Measurements from ENCODE around the gene TMEM63B. TPM values are rescaled to one million over a fixed set of nuclear protein-coding genes. Genes with fewer than 3 reads are reported as not detected.
A peak's percentile ranks its signal among the peaks of the same experiment; 100 is the strongest.
"Not testable (repeated sequence)": the region's sequence is repeated elsewhere in the genome, so short reads cannot be mapped to it uniquely, and the experiment has no call there.

Gene TMEM63B
- total RNA-seq, 2 experiments from 2014 or later = 10.9 to 15.2 TPM

GRCh38 chr6:44185953-44186634, 58.7 kb downstream of the TMEM63B start:
- H3K27ac Mint-ChIP-seq = peak overlapping the region; percentile 16
- ATAC-seq = peak; percentile 45
- CTCF ChIA-PET = interaction anchor here (0.6 to 1.3 kb wide), 5 partner anchors 10 to 55 kb away, joined by 3 to 11 read pairs (median 6); no protein-coding TSS in a partner anchor

GRCh38 chr6:44186635-44187025, 59.3 kb downstream of the TMEM63B start:
- Mint-ChIP-seq H3K4me1 (peaks cover 23% of the 10 kb centered on the region), H3K36me3 (ENCODE audit: low read depth) (no peaks in the 10 kb centered on the region), H3K27me3 (no peaks in the 10 kb centered on the region), H3K9me3 (ENCODE audit: low read depth) (no peaks in the 10 kb centered on the region), H3K27ac (no peak overlapping the region), H3K4me3 (no peak overlapping the region)
- ChIA-PET CTCF (interaction anchor here (1.2 to 1.3 kb wide), 2 partner anchors 14 to 35 kb away, joined by 7 to 11 read pairs; no protein-coding TSS in a partner anchor), POLR2A (no interaction called here)
- intact Hi-C loops (cut with DNase I, micrococcal nuclease) = no loop called here
- DNase-seq (no peak), ATAC-seq (no peak)

More at GRCh38 chr6:44185953-44186634, 58.7 kb downstream of the TMEM63B start:
- Mint-ChIP-seq H3K4me3 (no peak overlapping the region), H3K36me3 (ENCODE audit: low read depth) (no peaks in the 10 kb centered on the region), H3K27me3 (no peaks in the 10 kb centered on the region), H3K9me3 (ENCODE audit: low read depth) (no peaks in the 10 kb centered on the region), H3K4me1 (peaks cover 21% of the 10 kb centered on the region)
- intact Hi-C loops (cut with DNase I, micrococcal nuclease) = no loop called here
- DNase-seq = peak; percentile 17
- POLR2A ChIA-PET = interaction anchor here (0.6 kb wide), 1 partner anchor 51 kb away, joined by 3 read pairs; no protein-coding TSS in a partner anchor

- Mint-ChIP-seq H3K4me3 (no peak overlapping the region), H3K27me3 (peaks cover 5% of the 10 kb centered on the region), H3K36me3 (ENCODE audit: low read depth) (no peaks in the 10 kb centered on the region), H3K4me1 (peaks cover 31% of the 10 kb centered on the region), H3K27ac (no peak overlapping the region), H3K9me3 (ENCODE audit: low read depth) (no peaks in the 10 kb centered on the region)
- intact Hi-C loops (cut with DNase I, micrococcal nuclease) = no loop called here
- ChIA-PET CTCF (interaction anchor here (1.7 kb wide), 1 partner anchor 17 kb away, joined by 7 read pairs; no protein-coding TSS in a partner anchor), POLR2A (no interaction called here)
- ATAC-seq (no peak), DNase-seq (no peak)
These were observed 61.5 kb downstream of the TMEM63B start for GRCh38 chr6:44188819-44189218.

DNA sequence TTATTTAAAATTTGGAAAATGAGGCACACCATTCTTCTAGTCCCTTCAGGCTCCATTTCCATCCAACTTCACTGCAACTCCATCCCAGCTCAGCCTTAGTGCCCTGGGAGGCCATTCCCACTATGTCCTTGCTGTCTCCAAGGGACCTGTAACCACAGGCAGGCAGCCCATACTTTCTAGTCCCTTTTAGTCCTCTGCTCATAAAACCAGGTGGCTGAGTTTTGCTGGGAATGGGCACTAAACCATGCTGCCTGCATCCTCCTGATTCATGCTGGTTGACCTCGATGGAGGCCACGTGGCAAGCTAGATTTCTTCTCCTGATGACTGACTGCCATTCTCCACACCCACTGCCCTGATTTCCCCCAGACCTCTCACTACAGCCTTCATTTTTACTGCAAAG, 61.9 kb downstream of the TMEM63B start:
- CTCF ChIA-PET = interaction anchor here (0.6 to 1.8 kb wide), 3 partner anchors 17 to 577 kb away, joined by 3 to 9 read pairs (median 7); no protein-coding TSS in a partner anchor
- H3K36me3 Mint-ChIP-seq (ENCODE audit: low read depth) = no peaks in the 10 kb centered on the region
- H3K4me1 Mint-ChIP-seq = peaks cover 31% of the 10 kb centered on the region

GRCh38 chr6:44190715-44191114, 63.4 kb downstream of the TMEM63B start:
- H3K27ac Mint-ChIP-seq = no peak overlapping the region
- intact Hi-C loops (cut with DNase I, micrococcal nuclease) = loop anchor here in 1 of 2 experiments (1.0 kb wide), 1 partner anchor 18 kb away; no protein-coding TSS in a partner anchor
- ATAC-seq (peak; percentile 87), DNase-seq (peak; percentile 27)
- ChIA-PET CTCF (interaction anchor here (1.8 kb wide), 1 partner anchor 78 kb away, joined by 9 read pairs; no protein-coding TSS in a partner anchor), POLR2A (no interaction called here)
- no peaks in the 10 kb centered on the region for H3K36me3 Mint-ChIP-seq (ENCODE audit: low read depth)
- H3K9me3 Mint-ChIP-seq (ENCODE audit: low read depth) = no peaks in the 10 kb centered on the region
- peaks cover 7% of the 10 kb centered on the region for H3K27me3 Mint-ChIP-seq
- no peak overlapping the region for H3K4me3 Mint-ChIP-seq
- peaks cover 25% of the 10 kb centered on the region for H3K4me1 Mint-ChIP-seq

More for the DNA sequence above, 61.9 kb downstream of the TMEM63B start:
- Mint-ChIP-seq H3K27ac (no peak overlapping the region), H3K4me3 (no peak overlapping the region), H3K9me3 (ENCODE audit: low read depth) (no peaks in the 10 kb centered on the region), H3K27me3 (peaks cover 5% of the 10 kb centered on the region)
- POLR2A ChIA-PET = no interaction called here
- ATAC-seq = no peak
- intact Hi-C loops (cut with DNase I, micrococcal nuclease) = no loop called here
- DNase-seq = no peak

DNA sequence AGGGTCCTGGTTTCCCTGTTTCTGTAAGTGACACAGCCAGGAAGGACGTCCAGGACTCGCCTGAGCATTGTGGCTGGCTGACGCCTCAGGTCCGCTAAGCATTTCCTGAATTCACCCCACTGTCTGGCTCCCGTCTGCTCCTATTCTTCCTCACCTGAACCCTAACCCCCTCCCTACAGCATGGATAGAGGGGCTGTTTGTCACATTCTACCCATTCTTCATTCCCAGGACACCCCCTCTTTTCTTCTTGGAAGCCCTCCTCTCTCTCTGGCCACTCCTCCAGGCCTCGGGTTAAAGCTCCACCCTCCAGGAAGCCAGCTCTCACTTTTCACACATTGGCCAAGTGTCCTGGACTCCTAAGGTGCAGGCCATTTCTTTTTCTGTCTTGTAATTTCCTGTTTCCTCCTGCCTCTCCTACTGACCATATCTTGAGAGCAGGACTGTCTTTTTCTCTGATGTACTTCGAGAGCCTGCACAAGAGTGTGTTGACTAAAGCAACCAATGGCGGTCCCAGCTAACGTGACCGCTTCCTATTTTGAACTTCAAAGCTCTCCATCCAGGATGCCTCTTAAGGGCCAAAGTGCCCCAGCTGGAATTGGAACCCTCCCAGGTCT, 65.2 kb downstream of the TMEM63B start:
- Mint-ChIP-seq H3K9me3 (ENCODE audit: low read depth) (no peaks in the 10 kb centered on the region), H3K4me3 (no peak overlapping the region), H3K4me1 (peaks cover 18% of the 10 kb centered on the region), H3K27me3 (peaks cover 7% of the 10 kb centered on the region), H3K27ac (no peak overlapping the region), H3K36me3 (ENCODE audit: low read depth) (no peaks in the 10 kb centered on the region)
- DNase-seq (no peak), ATAC-seq (no peak)
- ChIA-PET POLR2A (no interaction called here), CTCF (interaction anchor here (1.0 kb wide), 1 partner anchor 20 kb away, joined by 6 read pairs; no protein-coding TSS in a partner anchor)
- intact Hi-C loops (cut with DNase I, micrococcal nuclease) = no loop called here

DNA sequence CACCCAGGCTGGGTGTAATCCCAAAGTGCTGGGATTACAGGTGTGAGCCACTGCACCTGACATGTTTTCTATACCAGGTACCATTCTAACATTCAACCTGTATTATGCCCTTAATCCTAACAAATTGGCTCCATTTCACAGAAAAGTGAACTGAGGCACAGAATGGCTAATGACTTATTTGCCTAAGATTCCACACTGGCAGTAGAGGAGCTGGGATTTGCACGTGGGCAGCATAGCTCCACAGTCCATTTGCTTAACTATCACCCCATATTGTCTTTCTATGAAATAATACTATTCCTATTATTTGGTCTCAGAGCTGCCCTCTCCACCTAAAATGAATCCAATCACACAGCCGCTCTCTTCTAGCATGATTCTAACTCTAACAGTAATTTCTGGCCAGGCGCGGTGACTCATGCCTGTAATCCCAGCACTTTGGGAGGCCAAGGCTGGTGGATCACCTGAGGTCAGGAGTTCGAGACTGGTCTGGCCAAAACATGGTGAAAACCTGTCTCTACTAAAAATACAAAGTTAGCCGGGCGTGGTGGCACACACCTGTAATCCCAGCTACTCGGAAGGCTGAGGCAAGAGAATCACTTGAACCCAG, 66.1 kb downstream of the TMEM63B start:
- H3K9me3 Mint-ChIP-seq (ENCODE audit: low read depth) = no peaks in the 10 kb centered on the region
- ChIA-PET POLR2A (no interaction called here), CTCF (interaction anchor here (0.6 to 1.4 kb wide), 4 partner anchors 20 to 216 kb away, joined by 3 to 6 read pairs (median 4); no protein-coding TSS in a partner anchor)
- no peak overlapping the region for H3K4me3 Mint-ChIP-seq
- intact Hi-C loops (cut with DNase I, micrococcal nuclease) = no loop called here
- peaks cover 7% of the 10 kb centered on the region for H3K27me3 Mint-ChIP-seq
- H3K27ac Mint-ChIP-seq = no peak overlapping the region
- DNase-seq (no peak), ATAC-seq (no peak)
- H3K36me3 Mint-ChIP-seq (ENCODE audit: low read depth) = no peaks in the 10 kb centered on the region
- peaks cover 18% of the 10 kb centered on the region for H3K4me1 Mint-ChIP-seq

GRCh38 chr6:44194326-44194725, 67.0 kb downstream of the TMEM63B start:
- Mint-ChIP-seq H3K27me3 (peaks cover 7% of the 10 kb centered on the region), H3K9me3 (ENCODE audit: low read depth) (no peaks in the 10 kb centered on the region), H3K36me3 (ENCODE audit: low read depth) (no peaks in the 10 kb centered on the region), H3K4me1 (peaks cover 16% of the 10 kb centered on the region), H3K4me3 (no peak overlapping the region), H3K27ac (no peak overlapping the region)
- DNase-seq = no peak
- ChIA-PET CTCF (interaction anchor here (0.7 to 1.4 kb wide), 3 partner anchors 30 to 93 kb away, joined by 3 to 5 read pairs (median 4); no protein-coding TSS in a partner anchor), POLR2A (interaction anchor here (0.7 kb wide), 1 partner anchor 57 kb away, joined by 3 read pairs; no protein-coding TSS in a partner anchor)
- no peak for ATAC-seq
- intact Hi-C loops (cut with DNase I, micrococcal nuclease) = no loop called here

GRCh38 chr6:44196351-44196750, 69.0 kb downstream of the TMEM63B start:
- CTCF ChIA-PET; POLR2A ChIA-PET; H3K36me3 Mint-ChIP-seq (ENCODE audit: low read depth); intact Hi-C loops (cut with DNase I, micrococcal nuclease); DNase-seq; H3K4me1 Mint-ChIP-seq; ATAC-seq; H3K27ac Mint-ChIP-seq; H3K27me3 Mint-ChIP-seq; H3K9me3 Mint-ChIP-seq (ENCODE audit: low read depth); H3K4me3 Mint-ChIP-seq: not testable (repeated sequence)

DNA sequence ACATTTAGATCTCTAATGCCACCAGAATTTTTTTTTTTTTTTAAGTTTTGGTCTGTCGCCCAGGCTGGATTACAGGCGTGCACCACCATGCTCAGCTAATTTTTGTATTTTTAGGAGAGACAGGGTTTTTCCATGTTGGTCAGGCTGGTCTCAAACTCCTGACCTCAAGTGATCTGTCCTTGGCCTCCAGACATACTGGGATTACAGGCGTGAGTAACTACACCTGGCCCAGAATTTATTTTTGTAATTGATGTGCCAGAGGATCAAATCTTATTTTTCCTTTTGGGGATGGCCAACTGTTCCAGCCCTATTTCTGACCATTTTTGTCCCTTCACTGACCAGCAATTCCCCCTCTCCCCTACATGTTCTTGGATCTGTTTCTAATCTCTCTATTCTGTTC, 71.3 kb downstream of the TMEM63B start:
- ChIA-PET CTCF (no interaction called here), POLR2A (no interaction called here)
- Mint-ChIP-seq H3K9me3 (ENCODE audit: low read depth) (no peaks in the 10 kb centered on the region), H3K27ac (no peak overlapping the region), H3K36me3 (ENCODE audit: low read depth) (no peaks in the 10 kb centered on the region), H3K4me3 (no peak overlapping the region), H3K27me3 (peaks cover 2% of the 10 kb centered on the region), H3K4me1 (no peaks in the 10 kb centered on the region)
- DNase-seq (no peak), ATAC-seq (no peak)
- intact Hi-C loops (cut with DNase I, micrococcal nuclease) = no loop called here

DNA sequence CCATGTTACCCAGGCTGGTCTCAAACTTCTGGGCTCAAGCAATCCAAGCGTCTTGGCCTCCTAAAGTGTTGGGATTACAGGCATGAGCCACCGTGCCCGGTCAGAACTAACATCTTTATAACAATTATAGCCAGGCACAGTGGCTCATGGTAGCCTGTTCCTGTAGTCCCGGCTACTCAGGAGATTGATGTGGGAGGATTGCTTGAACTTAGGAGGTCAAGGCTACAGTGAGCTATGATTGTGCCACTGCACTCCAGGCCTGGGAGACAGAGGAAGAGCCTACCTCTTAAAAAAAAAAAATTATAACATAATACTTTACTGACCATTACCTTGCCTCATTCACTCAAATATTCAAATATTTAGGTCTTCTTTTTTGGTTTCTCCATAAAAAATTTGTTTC, 72.5 kb downstream of the TMEM63B start:
- CTCF ChIA-PET = no interaction called here
- no peak for DNase-seq
- peaks cover 2% of the 10 kb centered on the region for H3K27me3 Mint-ChIP-seq
- H3K4me1 Mint-ChIP-seq = no peaks in the 10 kb centered on the region
- no peaks in the 10 kb centered on the region for H3K9me3 Mint-ChIP-seq (ENCODE audit: low read depth)
- ATAC-seq = no peak
- no peak overlapping the region for H3K4me3 Mint-ChIP-seq
- POLR2A ChIA-PET = interaction anchor here (0.6 kb wide), 1 partner anchor 103 kb away, joined by 3 read pairs; no protein-coding TSS in a partner anchor
- no peak overlapping the region for H3K27ac Mint-ChIP-seq
- H3K36me3 Mint-ChIP-seq (ENCODE audit: low read depth) = no peaks in the 10 kb centered on the region
- intact Hi-C loops (cut with DNase I, micrococcal nuclease) = no loop called here
